Trophoblast cell (in vitro differentiated cells and primary cell): ENCODE data around the gene ITPRIPL2.

Experiments used
- DNase-seq, 2 donors: peaks; one replicate each; pipeline ENCODE4 v3.0.0-alpha.2; 2016
- H2AFZ ChIP-seq: 2 replicates; pipeline ENCODE4 v1.6.1; 2013; ENCODE audit warnings: low read length, moderate library complexity, mild to moderate bottlenecking; ENCODE audit not compliant: insufficient read depth, poor library complexity
- H2AK5ac ChIP-seq: 2 replicates; pipeline ENCODE4 v1.6.1; 2013; ENCODE audit warnings: mild to moderate bottlenecking, low read length
- H2BK120ac ChIP-seq: 2 replicates; pipeline ENCODE4 v1.6.1; 2013; ENCODE audit warnings: low read length, mild to moderate bottlenecking, moderate library complexity; ENCODE audit not compliant: insufficient read depth, poor library complexity
- H2BK12ac ChIP-seq: 2 replicates; pipeline ENCODE4 v1.6.1; 2013; ENCODE audit warnings: mild to moderate bottlenecking, low read length, moderate library complexity
- H2BK5ac ChIP-seq: 2 replicates; pipeline ENCODE4 v1.6.1; 2013; ENCODE audit warnings: low read length, low read depth, moderate library complexity, mild to moderate bottlenecking; ENCODE audit not compliant: poor library complexity
- H3K14ac ChIP-seq: 2 replicates; pipeline ENCODE4 v1.6.1; 2013; ENCODE audit warnings: mild to moderate bottlenecking, low read length
- H3K18ac ChIP-seq: 2 replicates; pipeline ENCODE4 v1.6.1; 2013; ENCODE audit warnings: mild to moderate bottlenecking, low read length
- H3K23ac ChIP-seq: 2 replicates; pipeline ENCODE4 v1.6.1; 2013; ENCODE audit warnings: low read length
- H3K27ac ChIP-seq: 2 replicates; pipeline ENCODE4 v1.5.1; 2013; ENCODE audit warnings: low read depth, mild to moderate bottlenecking, inconsistent platforms, low read length, moderate library complexity
- H3K27me3 ChIP-seq: 2 replicates; pipeline ENCODE4 v1.6.1; 2013; ENCODE audit warnings: inconsistent platforms, mild to moderate bottlenecking, low read length, moderate library complexity; ENCODE audit not compliant: insufficient read depth
- H3K36me3 ChIP-seq, 2 experiments: 1 replicate in 1 of 2; 2 replicates in 1 of 2; pipeline ENCODE4 v1.6.1; 2013; ENCODE audit warnings: low read length in 2 of 2, mild to moderate bottlenecking in 2 of 2, moderate library complexity in 1 of 2; ENCODE audit not compliant: insufficient read depth in 2 of 2, control insufficient read depth in 1 of 2
- H3K4ac ChIP-seq: 2 replicates; pipeline ENCODE4 v1.6.1; 2013; ENCODE audit warnings: low read depth, mild to moderate bottlenecking, low read length, moderate library complexity
- H3K4me1 ChIP-seq, 2 experiments: 1 replicate in 1 of 2; 2 replicates in 1 of 2; pipeline ENCODE4 v1.6.1; 2013; ENCODE audit warnings: low read length in 2 of 2, mild to moderate bottlenecking in 2 of 2, moderate library complexity in 1 of 2; ENCODE audit not compliant: insufficient read depth in 2 of 2, control insufficient read depth in 1 of 2
- H3K4me2 ChIP-seq: 2 replicates; pipeline ENCODE4 v1.6.1; 2013; ENCODE audit warnings: inconsistent platforms, mild to moderate bottlenecking, low read length, moderate library complexity
- H3K4me3 ChIP-seq: 2 replicates; pipeline ENCODE4 v1.5.1; 2013; ENCODE audit warnings: mild to moderate bottlenecking, low read depth, low read length, inconsistent platforms
- H3K79me1 ChIP-seq: one replicate; pipeline ENCODE4 v1.6.1; 2013; ENCODE audit warnings: low read length
- H3K79me2 ChIP-seq: 2 replicates; pipeline ENCODE4 v1.6.1; 2013; ENCODE audit warnings: low read length, mild to moderate bottlenecking; ENCODE audit not compliant: control insufficient read depth, insufficient read depth, poor library complexity
- H3K9ac ChIP-seq: 2 replicates; pipeline ENCODE4 v1.6.1; 2013; ENCODE audit warnings: mild to moderate bottlenecking, low read length
- H3K9me3 ChIP-seq: 2 replicates; pipeline ENCODE4 v1.6.1; 2013; ENCODE audit warnings: low read depth, mild to moderate bottlenecking, control low read depth, inconsistent platforms, low read length; ENCODE audit not compliant: insufficient read depth
- H4K12ac ChIP-seq: 2 replicates; pipeline ENCODE4 v1.6.1; 2013; ENCODE audit warnings: low read depth, mild to moderate bottlenecking, low read length, moderate library complexity
- H4K8ac ChIP-seq: 2 replicates; pipeline ENCODE4 v1.6.1; 2013; ENCODE audit warnings: low read depth, mild to moderate bottlenecking, low read length, moderate library complexity
- H4K91ac ChIP-seq: one replicate; pipeline ENCODE4 v1.6.1; 2013; ENCODE audit warnings: low read depth, mild to moderate bottlenecking, low read length, moderate library complexity
- whole genome bisulfite sequencing: extraction: QIAGEN DNeasy Blood & Tissue Kit; methylation state at CpG from one replicate; pipeline ENCODE4 v1.1.7; 2013; ENCODE audit warnings: missing lambda C conversion rate; ENCODE audit not compliant: insufficient read length, insufficient coverage; ENCODE audit errors: extremely low coverage; 5-methylcytosine and 5-hydroxymethylcytosine counted together

Gene ITPRIPL2

DNA sequence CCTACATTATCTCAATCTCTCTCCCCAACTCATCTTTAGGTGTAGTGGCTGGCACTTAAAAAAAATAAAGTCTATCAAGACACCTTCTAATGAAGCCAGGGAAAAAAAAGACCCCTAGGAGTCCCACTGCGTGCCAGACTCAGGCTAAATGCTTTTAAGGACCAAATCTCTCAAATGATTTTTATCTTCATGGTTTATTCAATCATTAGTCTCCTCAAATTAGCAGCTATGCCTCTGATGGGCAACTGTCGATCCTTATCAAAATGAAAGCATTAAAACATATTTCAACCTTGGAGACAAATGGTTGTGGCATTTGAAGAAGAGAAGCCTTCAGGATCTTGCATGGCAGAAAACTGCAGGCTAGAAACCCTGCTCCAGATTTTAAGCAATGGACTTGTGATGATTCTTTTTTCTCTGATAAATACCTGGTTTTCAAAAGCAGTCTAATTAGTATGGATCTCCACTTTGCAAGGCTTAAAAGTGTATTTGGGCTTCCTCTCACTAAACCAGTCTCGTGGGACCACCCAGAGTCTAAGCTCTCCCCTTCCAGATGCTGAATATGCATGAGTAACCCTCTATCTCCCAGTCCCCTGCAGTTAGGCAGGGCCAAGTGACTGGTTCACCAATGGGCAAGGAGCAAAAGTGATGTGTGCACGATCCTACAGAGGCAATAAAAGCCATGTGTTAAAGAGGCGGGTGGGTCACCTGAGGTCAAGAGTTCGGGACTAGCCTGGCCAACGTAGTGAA, 14.9 kb downstream of the ITPRIPL2 start:
- H3K4me1 ChIP-seq = peaks cover 7 to 8% of the 10 kb centered on the region in 2 experiments
- no CpG with 5 or more reads among the region's 7 CpGs for WGBS
- H2BK5ac ChIP-seq = no peak overlapping the region
- no peak for DNase-seq
- H3K14ac ChIP-seq = no peak overlapping the region
- no peak overlapping the region for H2AFZ ChIP-seq
- H2BK12ac ChIP-seq = no peak overlapping the region
- H3K9ac ChIP-seq = no peak overlapping the region
- H3K9me3 ChIP-seq = no peaks in the 10 kb centered on the region
- no peaks in the 10 kb centered on the region for H3K27me3 ChIP-seq
- H3K4me3 ChIP-seq = no peak overlapping the region
- H3K79me2 ChIP-seq = no peaks in the 10 kb centered on the region
- H3K4ac ChIP-seq = no peak overlapping the region
- no peak overlapping the region for H3K18ac ChIP-seq
- no peaks in the 10 kb centered on the region for H3K36me3 ChIP-seq
- H2BK120ac ChIP-seq = no peak overlapping the region
- H3K4me2 ChIP-seq = no peak overlapping the region
- no peak overlapping the region for H4K91ac ChIP-seq
- no peak overlapping the region for H3K23ac ChIP-seq
- H3K79me1 ChIP-seq = no peaks in the 10 kb centered on the region
- H4K12ac ChIP-seq = no peak overlapping the region
- no peak overlapping the region for H4K8ac ChIP-seq
- H3K27ac ChIP-seq = no peak overlapping the region
- H2AK5ac ChIP-seq = no peak overlapping the region

DNA sequence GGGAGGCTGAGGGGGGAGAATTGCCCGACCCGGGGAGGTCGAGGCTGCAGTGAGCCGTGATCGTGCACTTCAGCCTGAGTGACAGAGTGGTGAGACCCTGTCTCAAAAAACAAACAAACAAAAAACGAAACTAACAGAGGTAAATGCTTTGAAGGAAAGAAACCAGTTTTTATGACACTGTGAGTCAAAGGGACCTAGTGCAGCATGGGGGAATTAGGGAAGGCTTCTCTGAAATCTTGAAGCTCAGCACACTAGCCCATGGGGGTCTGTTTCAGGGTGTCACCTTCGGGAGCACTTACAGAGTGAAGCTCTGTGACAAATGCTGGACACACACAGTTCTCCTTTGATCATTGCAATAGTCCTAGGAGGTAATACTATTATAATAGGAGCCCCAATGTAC, 16.6 kb downstream of the ITPRIPL2 start:
- Histone ChIP-seq H4K8ac (no peak overlapping the region), H3K79me1 (no peaks in the 10 kb centered on the region), H2BK12ac (no peak overlapping the region), H3K4me2 (no peak overlapping the region), H3K18ac (no peak overlapping the region), H2AK5ac (no peak overlapping the region), H3K14ac (no peak overlapping the region), H3K9me3 (no peaks in the 10 kb centered on the region), H2AFZ (no peak overlapping the region), H3K4me3 (no peak overlapping the region), H3K79me2 (no peaks in the 10 kb centered on the region), H3K9ac (no peak overlapping the region), H3K36me3 (no peaks in the 10 kb centered on the region), H2BK5ac (no peak overlapping the region), H3K4ac (no peak overlapping the region), H3K4me1 (peaks cover 8% of the 10 kb centered on the region in 2 experiments), H4K12ac (no peak overlapping the region), H4K91ac (peak overlapping the region; percentile 18), H3K23ac (no peak overlapping the region), H2BK120ac (no peak overlapping the region), H3K27me3 (no peaks in the 10 kb centered on the region), H3K27ac (no peak overlapping the region)
- DNase-seq = no peak
- WGBS = no CpG with 5 or more reads among the region's 7 CpGs

GRCh38 chr16:19130852-19131824, 17.4 kb downstream of the ITPRIPL2 start:
- no peak overlapping the region for H3K27ac ChIP-seq
- H3K9ac ChIP-seq = no peak overlapping the region
- no peak overlapping the region for H3K18ac ChIP-seq
- no peak overlapping the region for H2AK5ac ChIP-seq
- H3K23ac ChIP-seq = no peak overlapping the region
- peaks cover 8 to 13% of the 10 kb centered on the region in 2 experiments for H3K4me1 ChIP-seq
- peak in 1 of 2 donors; percentile 15 for DNase-seq
- no CpG with 5 or more reads among the region's 11 CpGs for WGBS
- no peak overlapping the region for H4K91ac ChIP-seq
- H3K9me3 ChIP-seq = no peaks in the 10 kb centered on the region
- H3K27me3 ChIP-seq = no peaks in the 10 kb centered on the region
- peak overlapping the region; percentile 64 for H4K8ac ChIP-seq
- H2AFZ ChIP-seq = peak overlapping the region; percentile 52
- no peak overlapping the region for H2BK12ac ChIP-seq
- no peak overlapping the region for H4K12ac ChIP-seq
- H3K79me2 ChIP-seq = no peaks in the 10 kb centered on the region
- no peak overlapping the region for H3K4me2 ChIP-seq
- no peak overlapping the region for H3K4ac ChIP-seq
- no peak overlapping the region for H3K4me3 ChIP-seq
- no peaks in the 10 kb centered on the region for H3K36me3 ChIP-seq
- no peak overlapping the region for H3K14ac ChIP-seq
- no peak overlapping the region for H2BK5ac ChIP-seq
- no peaks in the 10 kb centered on the region for H3K79me1 ChIP-seq
- H2BK120ac ChIP-seq = no peak overlapping the region

DNA sequence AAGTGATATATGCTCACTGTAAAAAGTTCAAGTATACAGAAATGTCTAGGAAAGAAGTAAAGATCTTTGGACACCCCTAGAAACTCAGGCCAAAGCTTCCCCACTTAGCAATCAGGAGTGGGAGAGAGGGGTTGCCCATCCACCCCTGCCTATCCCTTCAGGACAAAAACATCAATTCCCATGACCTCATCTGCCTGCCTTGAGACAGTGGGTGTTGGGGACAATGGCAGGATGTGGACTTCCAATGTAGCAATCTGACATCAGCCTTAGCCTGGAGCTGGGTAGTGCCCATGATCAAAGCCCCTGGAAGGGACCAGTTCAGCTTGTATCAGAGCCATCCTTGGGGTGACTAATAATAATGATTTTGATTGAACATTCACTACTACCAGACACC, 18.1 kb downstream of the ITPRIPL2 start:
- Histone ChIP-seq H3K27me3 (no peaks in the 10 kb centered on the region), H3K4ac (no peak overlapping the region), H3K79me2 (no peaks in the 10 kb centered on the region), H4K12ac (no peak overlapping the region), H3K9me3 (no peaks in the 10 kb centered on the region), H3K9ac (no peak overlapping the region), H4K91ac (no peak overlapping the region), H2BK120ac (no peak overlapping the region), H3K4me3 (no peak overlapping the region), H2BK12ac (no peak overlapping the region), H3K18ac (no peak overlapping the region), H3K36me3 (no peaks in the 10 kb centered on the region), H3K79me1 (no peaks in the 10 kb centered on the region), H3K4me2 (no peak overlapping the region), H3K14ac (no peak overlapping the region), H4K8ac (no peak overlapping the region), H2AFZ (no peak overlapping the region), H2BK5ac (no peak overlapping the region), H3K23ac (no peak overlapping the region), H2AK5ac (no peak overlapping the region), H3K27ac (no peak overlapping the region), H3K4me1 (peaks cover 8 to 14% of the 10 kb centered on the region in 2 experiments)
- no peak for DNase-seq
